HL-60/S4 treated with phorbol 12-myristate 13-acetate at 8.2 ng/mL for 4 days and 3 days (cell line): ENCODE data around the gene CCR9.

Experiments
- in situ Hi-C: fragments of 300-500 bp; cut with MboI; formaldehyde crosslinking; loops from 2 replicates; pipeline ENCODE4 v1.15.0; 2022; ENCODE audit warnings: low sequenced_read_pairs

CCR9 gene

DNA sequence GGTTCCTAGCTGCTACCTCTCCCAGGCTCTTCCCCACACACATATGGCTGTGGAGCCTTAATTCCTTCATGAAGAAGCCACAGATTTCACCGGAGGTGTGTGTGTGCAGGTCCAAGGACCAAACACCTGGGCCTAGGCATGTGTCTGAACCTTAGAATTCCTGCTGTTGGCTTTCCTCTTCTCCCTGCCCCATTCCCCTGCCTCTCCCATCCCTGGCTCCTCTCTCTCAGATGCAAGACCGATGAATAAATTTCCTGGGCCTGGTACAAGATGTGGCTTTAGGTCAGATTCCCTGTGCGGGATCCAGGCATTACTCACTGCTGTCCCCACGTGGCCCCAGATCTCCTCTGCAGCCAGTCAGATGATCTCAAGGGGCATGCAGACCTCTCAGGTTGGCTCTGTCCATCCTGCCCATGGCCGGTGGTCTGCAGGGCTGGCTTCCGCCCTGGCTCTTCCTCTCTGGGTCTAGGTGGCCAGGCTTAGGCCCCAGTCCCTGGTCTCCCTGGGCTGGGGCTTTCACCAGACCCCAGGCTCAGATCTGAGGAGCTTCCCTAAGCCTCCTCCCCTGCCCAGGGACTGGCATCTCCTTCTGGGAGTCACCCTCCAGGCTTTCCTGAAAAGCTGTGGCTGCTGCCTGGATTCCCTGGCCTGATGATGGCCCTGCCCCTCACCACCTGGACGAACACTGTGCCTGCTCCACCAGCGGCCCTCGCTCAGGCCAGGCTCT, 20.5 kb downstream of the CCR9 start:
- in situ Hi-C loops = no loop called here

DNA sequence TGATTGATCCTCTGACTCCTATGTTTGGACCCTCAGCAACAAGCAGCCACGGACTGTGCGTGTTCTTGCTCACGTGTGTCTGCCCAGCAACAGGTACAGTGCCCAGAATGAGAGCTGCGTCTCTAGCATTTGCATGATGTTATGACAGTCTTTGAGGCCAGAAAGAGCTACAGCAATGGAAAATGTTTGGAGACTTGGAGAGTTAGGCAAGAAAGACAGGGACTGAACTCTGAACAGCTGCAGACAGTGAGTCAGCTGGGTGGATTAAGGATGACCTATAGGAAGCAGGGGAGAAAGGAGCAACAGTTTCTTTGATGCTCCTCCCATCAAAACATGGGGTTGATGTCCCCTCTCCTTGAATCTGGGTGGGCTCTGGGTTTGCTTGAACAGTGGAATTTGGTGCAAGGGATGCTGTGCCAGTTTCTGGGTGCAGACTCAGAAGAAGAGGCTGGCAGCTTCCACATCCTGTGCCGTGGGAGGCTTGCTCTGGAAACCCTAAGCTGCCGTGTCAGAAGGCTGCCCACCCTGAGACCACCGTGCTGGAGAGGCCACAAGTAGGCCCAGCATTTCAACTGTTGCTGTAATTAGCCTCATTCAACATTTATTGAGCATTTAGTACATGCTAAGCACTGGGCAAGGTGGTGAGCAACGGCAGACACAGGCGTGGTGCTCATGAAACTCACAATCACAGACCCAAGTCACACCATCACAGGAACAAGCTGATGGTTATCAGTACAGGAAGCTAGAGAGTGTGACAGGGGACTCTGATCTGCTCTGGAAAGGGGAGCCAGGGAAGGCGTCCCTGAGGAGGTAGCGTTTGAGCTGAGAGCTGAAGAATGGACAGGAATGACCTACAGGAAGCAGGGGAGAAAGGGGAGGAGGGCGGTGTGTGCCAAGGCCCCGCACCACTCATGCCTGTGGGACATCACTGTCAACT, 21.7 kb downstream of the CCR9 start:
- in situ Hi-C loops = no loop called here

DNA sequence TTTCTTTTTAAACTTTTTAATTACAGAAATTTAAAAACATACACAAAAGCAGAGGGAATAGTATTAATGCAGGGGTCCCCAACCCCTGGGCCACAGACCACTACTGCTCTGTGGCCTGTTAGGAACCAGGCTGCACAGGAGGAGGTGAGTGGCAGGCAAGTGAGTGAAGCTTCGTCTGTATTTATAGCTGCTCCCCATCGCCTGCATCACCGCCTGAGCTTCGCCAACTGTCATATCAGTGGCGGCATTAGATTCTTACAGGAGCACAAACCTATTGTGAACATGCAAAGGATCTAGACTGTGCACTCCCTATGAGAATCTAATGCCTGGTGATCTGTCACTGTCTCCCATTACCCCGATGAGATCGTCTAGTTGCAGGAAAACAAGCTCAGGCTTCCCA, 22.4 kb downstream of the CCR9 start:
- in situ Hi-C loops = no loop called here

DNA sequence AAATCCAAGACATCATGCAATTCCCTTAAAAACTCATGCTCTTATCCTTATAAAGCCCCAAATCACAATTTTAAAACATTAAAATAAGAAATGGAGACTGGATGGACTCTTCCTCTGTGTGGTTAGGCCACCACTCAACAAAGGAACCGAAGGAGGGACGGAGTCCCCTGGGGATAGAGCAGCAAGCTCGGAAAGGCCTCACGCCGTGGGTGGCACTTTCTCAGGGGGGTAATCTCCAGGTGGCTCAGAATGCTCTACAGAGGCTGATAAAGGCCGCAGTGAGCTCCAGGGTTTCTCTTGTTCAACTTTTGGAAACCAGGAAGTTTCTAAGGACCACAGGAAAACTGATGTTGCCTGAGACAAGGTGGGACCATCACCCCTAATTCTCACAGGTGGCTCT, 23.2 kb downstream of the CCR9 start:
- in situ Hi-C loops = no loop called here

DNA sequence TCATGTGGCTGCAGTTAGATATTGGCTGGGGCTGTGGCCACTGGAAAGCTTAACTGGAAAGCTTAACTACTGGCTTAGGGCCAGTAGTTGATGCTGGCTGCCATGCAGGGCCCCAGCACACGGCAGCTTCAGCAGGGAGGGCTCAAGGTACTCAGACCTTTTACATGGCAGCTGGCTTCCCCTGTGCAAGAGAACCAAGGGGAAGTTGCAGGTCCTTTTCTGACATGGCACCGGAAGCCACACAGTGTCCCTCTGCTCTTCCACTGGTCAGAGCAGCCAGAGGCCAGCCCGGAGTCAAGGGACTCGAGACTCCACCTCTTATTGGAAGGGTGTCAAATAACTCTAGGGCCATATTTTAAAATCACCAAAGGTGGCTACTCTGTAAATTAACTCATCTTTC, 24.5 kb downstream of the CCR9 start:
- in situ Hi-C loops = no loop called here

DNA sequence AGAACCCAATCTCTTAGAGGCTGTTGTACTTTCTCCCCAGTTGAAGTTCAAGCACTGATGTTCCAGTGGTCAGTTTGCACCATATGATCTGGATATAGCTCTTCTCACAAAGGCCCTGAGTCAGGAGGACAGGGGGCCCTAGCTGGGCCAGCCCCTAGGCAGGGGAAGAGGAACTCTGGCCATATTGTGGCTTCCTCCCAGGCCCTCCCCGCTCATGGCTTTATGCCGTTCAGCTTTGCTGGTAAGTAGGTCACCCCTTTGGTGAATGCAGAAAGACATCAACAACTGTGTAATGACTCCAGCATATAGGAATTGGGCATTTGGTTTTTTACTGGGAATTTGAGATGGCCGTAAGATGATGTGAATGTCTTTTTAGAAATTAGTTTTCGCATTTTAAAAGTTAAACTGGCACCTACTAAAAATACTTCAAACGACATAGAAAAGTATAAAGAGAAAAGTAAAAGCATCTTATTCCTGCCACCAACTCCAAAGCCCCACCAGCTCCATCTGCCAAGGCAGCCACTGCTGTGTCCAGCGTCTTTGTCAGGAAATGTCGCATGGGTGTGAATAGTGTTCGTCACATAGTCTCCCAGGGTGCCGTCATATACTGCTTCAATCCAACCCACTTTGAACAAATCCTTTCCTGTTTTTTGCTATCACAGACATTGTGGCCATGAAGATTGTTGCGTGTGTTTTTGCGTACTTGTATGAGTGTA, 25.3 kb downstream of the CCR9 start:
- in situ Hi-C loops = no loop called here

DNA sequence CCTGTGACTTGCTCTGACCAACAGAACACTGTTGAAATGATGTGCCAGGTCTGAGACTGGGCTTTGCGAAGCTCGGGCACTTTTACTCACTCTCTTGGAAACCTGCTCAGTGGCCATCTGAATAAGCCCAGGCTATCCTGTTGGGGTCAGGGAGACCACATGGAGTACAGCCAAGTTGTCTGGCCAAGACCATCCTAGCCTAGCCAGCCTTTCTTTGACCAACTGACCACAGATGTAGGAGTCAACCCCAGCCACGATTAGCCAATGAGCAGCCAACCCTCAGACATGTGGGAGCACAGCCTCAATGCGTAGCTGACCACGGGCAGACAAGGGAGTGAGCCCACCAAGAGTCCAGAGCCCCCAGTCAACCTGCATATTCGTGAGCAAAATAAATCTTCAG, 26.1 kb downstream of the CCR9 start:
- in situ Hi-C loops = no loop called here

DNA sequence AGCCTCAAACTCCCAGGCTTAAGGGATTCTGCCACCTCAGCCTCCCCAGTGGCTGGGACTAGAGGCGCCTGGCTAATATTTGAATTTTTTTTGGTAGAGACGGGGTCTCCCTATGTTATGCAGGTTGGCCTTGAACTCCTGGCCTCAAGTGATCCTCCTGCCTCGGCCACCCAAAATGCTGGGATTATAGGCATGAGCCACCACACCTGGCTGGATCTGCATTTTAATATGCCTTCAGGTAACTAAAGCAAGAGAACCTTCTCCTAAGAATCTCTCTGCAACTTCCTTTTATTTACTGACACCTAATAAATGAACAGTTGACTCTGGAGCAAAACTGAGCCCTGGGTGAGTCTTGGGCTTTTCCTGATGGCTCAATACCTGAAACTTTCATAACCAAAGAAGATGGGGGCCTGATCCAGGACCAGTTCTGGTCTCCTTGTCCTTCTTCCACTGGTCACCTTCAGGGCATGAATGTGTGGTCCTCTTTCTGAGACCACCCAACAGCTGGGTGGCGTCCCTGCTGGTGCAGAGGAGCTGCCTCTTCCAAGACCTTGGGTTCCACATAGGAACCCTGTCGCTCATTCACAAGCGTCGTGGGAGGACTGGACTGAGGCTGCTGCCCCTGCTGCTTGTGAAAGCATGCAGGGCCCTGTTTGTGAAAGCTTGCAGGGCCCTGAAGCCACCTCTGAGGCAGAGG, 28.2 kb downstream of the CCR9 start:
- in situ Hi-C loops = no loop called here

DNA sequence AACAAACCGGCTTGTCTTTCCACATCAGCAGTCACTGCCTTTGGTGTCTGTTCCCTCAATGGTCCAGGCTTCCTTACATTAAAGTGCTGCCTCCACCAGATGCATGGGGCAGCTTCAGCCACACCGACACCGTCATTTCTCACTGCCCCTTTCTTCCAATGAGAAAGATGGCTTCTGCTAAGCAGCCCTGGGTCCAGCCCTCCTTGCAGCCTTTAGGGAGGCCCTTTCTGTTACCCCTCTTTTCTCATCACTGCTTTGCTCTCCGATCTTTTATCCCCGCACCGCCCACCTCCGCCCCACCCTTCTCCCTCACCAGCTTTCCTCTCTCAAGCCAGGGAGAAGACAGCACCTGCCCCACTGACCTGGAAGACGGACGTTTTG, 28.7 kb downstream of the CCR9 start:
- in situ Hi-C loops = no loop called here

DNA sequence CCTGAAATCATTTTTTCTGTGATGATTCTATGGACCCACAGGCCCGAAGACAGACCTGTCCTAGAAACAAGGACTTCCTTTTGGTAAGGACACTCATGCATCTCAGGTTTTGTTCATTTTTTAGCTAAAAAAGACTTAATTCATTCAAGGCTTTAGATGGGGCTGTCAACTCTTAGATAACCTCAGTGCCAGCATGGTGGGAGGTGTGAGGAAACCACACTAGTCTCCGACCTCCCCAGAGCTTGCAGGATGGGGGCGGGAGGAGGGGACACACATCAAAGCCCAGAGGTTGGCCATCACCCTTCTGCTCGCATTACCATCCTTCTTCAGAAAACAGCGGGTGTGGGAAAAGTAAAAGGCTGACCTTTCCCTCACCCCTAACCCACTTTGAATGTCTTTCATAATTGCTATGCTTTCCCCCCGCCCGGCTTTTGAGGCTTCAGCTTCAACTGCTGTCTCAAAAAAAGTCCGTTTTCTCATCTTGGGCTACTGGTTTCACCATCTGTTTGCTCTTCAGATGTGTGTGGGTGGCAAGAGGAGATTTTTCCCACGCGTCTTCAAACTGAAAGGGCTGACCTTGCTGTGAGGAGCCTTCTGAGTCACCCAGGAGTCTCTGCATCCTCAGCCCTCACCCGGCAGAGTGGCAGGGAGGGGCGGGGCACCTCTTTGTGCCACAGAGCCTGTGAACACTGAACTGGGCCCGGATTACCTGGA, 29.3 kb downstream of the CCR9 start:
- in situ Hi-C loops = no loop called here

DNA sequence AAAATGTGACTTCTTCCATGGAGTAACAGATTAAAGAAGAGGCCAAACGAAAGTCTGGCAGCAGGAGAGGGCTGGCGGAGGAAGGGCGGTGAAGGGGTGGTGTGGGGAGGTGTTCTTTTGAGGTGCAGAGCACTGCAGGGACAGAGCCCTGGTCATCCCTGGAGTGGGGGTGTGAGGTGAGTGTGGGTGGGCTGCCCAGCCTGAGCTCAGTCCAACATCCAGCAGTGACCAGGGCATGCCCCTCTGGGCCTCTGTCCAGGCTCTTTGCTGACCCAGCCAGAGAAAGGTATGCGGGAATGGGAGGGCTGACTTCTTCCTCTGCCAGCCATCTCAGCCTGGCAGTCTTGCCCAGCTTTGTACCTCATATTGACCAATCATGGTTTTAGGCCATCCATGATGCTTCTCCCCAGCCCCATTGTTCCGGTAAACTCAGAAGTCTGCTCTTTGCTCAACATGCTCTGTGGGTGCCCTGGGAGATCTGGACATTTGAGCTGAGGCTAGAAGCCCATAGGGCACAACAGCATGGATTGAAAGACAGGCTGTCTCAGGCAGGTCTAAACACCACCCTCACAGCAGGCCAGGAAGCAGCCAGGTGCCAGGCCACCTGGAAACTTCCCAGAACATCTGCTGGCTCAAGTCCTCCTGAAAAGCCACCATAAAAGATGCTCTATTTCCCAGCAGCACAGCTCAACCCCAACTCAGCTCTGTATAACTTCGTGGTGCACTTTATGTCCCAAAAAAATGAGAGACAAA, 31.0 kb downstream of the CCR9 start:
- in situ Hi-C loops = no loop called here

DNA sequence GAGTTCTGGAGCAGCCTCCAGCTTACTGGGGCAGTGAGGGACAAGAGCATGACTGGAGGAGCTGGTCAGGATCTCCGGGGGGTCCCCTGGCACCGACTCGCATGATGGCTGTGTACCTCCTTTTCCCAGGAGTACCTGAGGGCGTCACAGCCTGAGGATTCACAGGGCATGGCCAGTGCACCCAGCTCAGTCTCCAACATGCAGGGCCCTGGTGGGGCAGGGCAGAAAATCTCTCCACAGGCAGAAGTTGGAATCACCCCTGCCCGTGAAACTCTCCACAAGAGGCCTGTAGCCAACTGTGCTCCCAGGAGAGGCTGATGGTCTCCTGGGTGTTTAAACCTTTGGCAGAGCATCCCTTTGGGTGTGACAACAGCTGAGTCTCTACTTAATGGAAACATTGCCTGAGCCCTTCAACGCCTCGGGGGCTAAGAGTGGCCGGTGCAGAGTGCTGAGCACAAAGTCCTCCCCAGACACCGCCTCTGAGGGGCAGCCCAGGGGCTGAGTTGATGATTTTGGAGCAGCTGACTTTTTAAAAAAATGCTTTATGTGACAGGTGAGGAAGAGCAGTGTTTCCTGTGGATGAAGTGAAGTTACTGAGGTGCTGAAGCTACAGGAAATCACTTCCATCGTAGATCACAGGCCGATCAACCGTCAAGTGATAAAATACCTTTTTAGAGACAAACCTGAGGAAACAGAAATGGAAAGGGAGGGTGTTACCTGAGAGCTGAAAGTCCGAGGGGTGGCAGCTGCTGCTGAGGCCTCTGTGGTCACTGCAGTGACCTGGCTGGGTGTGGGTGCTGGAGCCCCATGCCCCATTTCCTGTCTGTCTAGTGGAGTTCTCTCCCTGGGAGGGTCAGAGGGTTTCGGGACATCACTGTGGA, 35.1 kb downstream of the CCR9 start:
- in situ Hi-C loops = no loop called here

DNA sequence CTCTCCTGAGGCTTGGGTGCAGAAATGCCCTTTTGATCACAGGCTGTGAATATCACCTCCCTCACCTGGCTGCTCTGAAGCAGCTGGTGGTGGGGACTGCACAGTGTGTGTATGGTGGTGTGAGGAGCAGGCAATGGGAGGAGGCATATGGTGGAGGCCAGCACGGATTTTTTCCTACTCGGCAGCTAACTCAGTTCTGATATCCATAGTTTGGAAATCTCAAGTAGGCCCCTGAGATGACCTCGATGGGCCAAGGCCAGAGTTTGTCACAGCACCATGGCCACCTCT, 35.6 kb downstream of the CCR9 start:
- in situ Hi-C loops = no loop called here

DNA sequence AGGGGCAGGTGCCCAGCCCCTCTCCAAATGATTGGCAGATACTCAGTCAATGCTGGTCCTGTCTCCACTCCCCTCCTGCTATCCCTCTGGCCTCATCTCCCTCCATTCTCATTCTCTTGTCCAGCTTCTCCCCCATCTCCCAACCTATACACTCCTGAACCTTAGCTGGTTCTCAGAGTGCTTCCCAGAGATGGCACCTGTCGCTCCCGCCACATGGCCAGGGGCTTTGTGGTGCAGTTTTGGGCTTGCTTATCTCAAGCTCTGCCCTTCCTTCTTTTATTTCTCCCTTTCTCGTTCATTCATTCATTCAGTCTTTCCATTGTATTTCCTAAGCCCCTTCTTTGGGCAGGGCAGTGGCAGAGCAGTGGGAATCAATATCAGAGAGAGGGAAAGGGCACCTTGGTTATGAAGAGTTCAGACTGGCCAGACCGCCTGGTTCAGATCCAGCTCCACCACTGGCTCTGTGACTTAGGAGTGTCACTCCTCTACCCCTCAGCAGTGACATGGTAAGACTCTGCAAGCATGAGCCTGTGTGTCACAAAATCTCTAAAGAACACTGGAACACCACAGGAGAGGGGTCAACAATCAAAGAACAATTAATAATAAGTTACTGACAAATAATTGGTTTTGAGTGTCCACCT, 36.7 kb downstream of the CCR9 start:
- in situ Hi-C loops = no loop called here

DNA sequence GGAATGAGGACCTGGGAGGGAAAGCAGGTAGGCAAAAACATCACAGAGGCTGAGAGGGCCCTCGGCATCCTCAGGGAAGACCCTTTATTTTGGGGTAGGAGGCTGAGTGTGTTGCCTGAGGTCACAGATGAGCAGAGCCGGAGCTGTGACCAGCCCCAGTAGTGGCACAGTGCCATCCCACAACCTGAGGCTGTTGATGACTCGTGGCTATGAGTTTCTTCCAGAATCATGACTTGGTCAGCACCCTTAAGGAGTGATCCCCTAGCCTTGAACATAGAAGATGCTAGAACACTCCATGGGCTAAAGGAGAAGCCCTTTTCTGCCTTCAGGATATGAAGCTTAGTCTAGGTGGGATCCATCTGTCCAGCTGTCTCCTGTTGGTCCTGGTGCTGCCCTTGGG, 37.4 kb downstream of the CCR9 start:
- in situ Hi-C loops = no loop called here

DNA sequence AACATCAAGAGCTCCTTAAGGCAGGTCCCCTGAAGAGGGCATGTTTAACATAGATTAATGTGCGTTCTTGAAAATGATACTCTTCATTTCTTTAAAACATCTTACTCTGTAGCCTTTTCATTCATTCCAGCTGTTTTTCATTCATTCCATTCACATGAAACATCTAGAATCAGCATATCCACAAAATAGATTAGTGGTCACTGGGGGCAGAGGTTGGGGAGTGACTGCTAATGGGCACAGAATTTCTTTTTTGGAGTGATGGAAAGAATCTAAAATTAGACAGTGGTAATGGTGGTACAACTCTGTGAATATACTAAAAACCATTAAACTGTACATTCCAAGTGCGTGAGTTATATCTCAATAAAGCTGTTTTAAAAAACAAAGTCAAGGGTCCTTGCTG, 41.5 kb downstream of the CCR9 start:
- in situ Hi-C loops = loop anchor here (25.0 kb wide), 1 partner anchor 434 kb away; the partner anchor contains the start of genes CCR2 and CCR5

DNA sequence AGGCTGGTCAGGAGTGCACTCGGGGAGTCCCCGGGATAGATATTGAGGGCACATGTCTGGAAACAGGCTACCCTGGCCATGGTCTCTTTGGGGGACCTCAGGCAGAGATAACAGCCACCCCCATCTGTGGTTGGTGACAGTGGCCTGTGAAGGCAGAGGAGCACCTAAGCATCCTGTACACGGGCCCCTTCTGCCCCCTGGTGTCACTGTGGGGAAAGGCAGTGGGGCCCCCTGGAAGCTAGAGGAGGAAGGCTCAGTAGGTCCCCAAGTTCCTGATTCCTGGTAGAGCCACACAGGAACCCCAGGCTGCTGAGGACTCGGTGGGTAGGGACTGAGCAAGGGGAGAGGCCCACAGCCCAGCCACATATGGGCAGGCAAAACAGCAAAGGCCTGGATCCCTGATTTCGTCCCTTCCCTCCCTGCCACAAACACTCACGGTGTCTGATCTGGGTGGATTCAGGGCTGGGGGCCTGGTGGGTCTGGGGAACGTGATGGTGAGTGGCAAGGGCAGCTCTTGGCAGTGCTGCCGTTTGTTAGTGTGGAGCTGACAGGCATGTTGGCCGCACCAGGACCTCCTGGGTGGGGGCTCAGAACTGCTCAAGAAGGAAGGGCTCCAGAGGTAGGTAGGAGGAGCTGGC, 42.8 kb downstream of the CCR9 start:
- in situ Hi-C loops = loop anchor here (25.0 kb wide), 1 partner anchor 433 kb away; the partner anchor contains the start of genes CCR2 and CCR5

DNA sequence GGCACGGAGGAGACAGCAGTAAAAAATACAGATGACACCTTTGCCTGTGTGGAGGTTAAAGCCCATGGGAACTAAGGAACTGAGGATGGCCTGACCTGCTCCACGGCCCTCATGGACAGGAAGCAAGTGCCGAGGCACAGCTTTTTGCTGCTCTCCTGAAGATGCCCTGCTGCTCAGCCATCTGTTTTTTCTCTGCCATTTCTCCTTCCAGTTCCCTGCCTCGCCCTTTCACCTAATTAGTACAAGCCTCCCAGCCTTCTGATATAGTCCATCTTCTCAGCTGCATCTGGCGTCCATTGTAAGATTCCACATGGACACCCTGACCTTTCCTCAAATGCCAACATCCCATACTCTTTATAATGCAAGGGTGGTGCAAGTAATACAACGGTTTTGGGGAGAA, 45.2 kb downstream of the CCR9 start:
- in situ Hi-C loops = loop anchor here (25.0 kb wide), 1 partner anchor 431 kb away; the partner anchor contains the start of genes CCR2 and CCR5
